SK-N-SH treated with all-trans-retinoic acid at 6 μM for 48 hours (cell line): Measurements from ENCODE around the gene SLITRK2.

Experiments used
- ATAC-seq: fragments of 200-7000 bp; cut with Tn5 transposase; 3 replicates; pipeline ENCODE4 v1.9.1; 2020; ENCODE audit warnings: mild to moderate bottlenecking, moderate library complexity
- ARNTL ChIP-seq: fragments of 450-650 bp; formaldehyde crosslinking; IDR thresholded peaks from 2 replicates; pipeline ENCODE4 v1.5.0; 2020; ENCODE audit warnings: low read depth, mild to moderate bottlenecking, moderate library complexity, borderline replicate concordance
- ESRRG ChIP-seq: fragments of 250-450 bp; sonication (Bioruptor Pico); IDR thresholded peaks from 2 replicates; pipeline ENCODE4 v1.6.1; 2021; ENCODE audit warnings: mild to moderate bottlenecking
- GLIS3 ChIP-seq: fragments of 250-450 bp; sonication (Bioruptor Pico); IDR thresholded peaks from 2 replicates; pipeline ENCODE4 v1.5.0; 2020; ENCODE audit warnings: mild to moderate bottlenecking, moderate library complexity
- ISL1 ChIP-seq: fragments of 250-450 bp; sonication (Bioruptor Pico); IDR thresholded peaks from 2 replicates; pipeline ENCODE4 v2.1.2; 2022; ENCODE audit warnings: mild to moderate bottlenecking, moderate library complexity
- OSR1 ChIP-seq: fragments of 250-450 bp; sonication (Bioruptor Pico); IDR thresholded peaks from 2 replicates; pipeline ENCODE4 v1.8.0; 2022; ENCODE audit warnings: moderate library complexity, mild to moderate bottlenecking, inconsistent platforms
- PPARA ChIP-seq: fragments of 250-450 bp; sonication (Bioruptor Pico); IDR thresholded peaks from 2 replicates; pipeline ENCODE4 v1.5.0; 2020; ENCODE audit warnings: mild to moderate bottlenecking, borderline replicate concordance
- RARB ChIP-seq: fragments of 250-450 bp; sonication (Bioruptor Pico); IDR thresholded peaks from 2 replicates; pipeline ENCODE4 v1.8.0; 2021; ENCODE audit warnings: mild to moderate bottlenecking, moderate library complexity
- TCF4 ChIP-seq: fragments of 250-450 bp; sonication (Bioruptor Pico); IDR thresholded peaks from 2 replicates; pipeline ENCODE4 v1.8.0; 2021; ENCODE audit warnings: mild to moderate bottlenecking, moderate library complexity, borderline replicate concordance
- ZC3H10 ChIP-seq: fragments of 250-450 bp; sonication (Bioruptor Pico); IDR thresholded peaks from 2 replicates; pipeline ENCODE4 v1.5.1; 2021; ENCODE audit warnings: mild to moderate bottlenecking, moderate library complexity
- ZFP3 ChIP-seq: fragments of 250-450 bp; sonication (Bioruptor Pico); IDR thresholded peaks from 2 replicates; pipeline ENCODE4 v1.5.0; 2020; ENCODE audit warnings: mild to moderate bottlenecking, moderate library complexity
- ZFP30 ChIP-seq: fragments of 450-650 bp; formaldehyde crosslinking; IDR thresholded peaks from 2 replicates; pipeline ENCODE4 v1.5.0; 2022; ENCODE audit warnings: mild to moderate bottlenecking, moderate library complexity
- ZNF565 ChIP-seq: fragments of 450-650 bp; formaldehyde crosslinking; conservative IDR thresholded peaks from 2 replicates; pipeline ENCODE4 v1.5.0; 2020; ENCODE audit warnings: low read depth, mild to moderate bottlenecking, moderate library complexity
- ZNF70 ChIP-seq: fragments of 450-650 bp; formaldehyde crosslinking; IDR thresholded peaks from 2 replicates; pipeline ENCODE4 v1.5.0; 2020; ENCODE audit warnings: mild to moderate bottlenecking, moderate library complexity
- TF ChIP-seq, protein P1 (sequence below): fragments of 250-450 bp; sonication (Bioruptor Pico); IDR thresholded peaks from 2 replicates; pipeline ENCODE4 v1.8.0; 2021; ENCODE audit warnings: low read depth, mild to moderate bottlenecking, moderate library complexity, borderline replicate concordance
- TF ChIP-seq, protein P2 (sequence below): fragments of 250-450 bp; sonication (Bioruptor Pico); IDR thresholded peaks from 2 replicates; pipeline ENCODE4 v1.5.0; 2020; ENCODE audit warnings: mild to moderate bottlenecking, moderate library complexity
- TF ChIP-seq, protein P3 (sequence below): fragments of 250-450 bp; sonication (Bioruptor Pico); IDR thresholded peaks from 2 replicates; pipeline ENCODE4 v1.5.1; 2020; ENCODE audit warnings: low read depth, mild to moderate bottlenecking, moderate library complexity
- TF ChIP-seq, protein P4 (sequence below): fragments of 250-450 bp; sonication (Bioruptor Pico); IDR thresholded peaks from 2 replicates; pipeline ENCODE4 v1.8.0; 2020; ENCODE audit warnings: mild to moderate bottlenecking, moderate library complexity, borderline replicate concordance
- TF ChIP-seq, protein P5 (sequence below): fragments of 250-450 bp; sonication (Bioruptor Pico); IDR thresholded peaks from 2 replicates; pipeline ENCODE4 v1.5.1; 2021; ENCODE audit warnings: mild to moderate bottlenecking, moderate library complexity

Gene SLITRK2, protein sequence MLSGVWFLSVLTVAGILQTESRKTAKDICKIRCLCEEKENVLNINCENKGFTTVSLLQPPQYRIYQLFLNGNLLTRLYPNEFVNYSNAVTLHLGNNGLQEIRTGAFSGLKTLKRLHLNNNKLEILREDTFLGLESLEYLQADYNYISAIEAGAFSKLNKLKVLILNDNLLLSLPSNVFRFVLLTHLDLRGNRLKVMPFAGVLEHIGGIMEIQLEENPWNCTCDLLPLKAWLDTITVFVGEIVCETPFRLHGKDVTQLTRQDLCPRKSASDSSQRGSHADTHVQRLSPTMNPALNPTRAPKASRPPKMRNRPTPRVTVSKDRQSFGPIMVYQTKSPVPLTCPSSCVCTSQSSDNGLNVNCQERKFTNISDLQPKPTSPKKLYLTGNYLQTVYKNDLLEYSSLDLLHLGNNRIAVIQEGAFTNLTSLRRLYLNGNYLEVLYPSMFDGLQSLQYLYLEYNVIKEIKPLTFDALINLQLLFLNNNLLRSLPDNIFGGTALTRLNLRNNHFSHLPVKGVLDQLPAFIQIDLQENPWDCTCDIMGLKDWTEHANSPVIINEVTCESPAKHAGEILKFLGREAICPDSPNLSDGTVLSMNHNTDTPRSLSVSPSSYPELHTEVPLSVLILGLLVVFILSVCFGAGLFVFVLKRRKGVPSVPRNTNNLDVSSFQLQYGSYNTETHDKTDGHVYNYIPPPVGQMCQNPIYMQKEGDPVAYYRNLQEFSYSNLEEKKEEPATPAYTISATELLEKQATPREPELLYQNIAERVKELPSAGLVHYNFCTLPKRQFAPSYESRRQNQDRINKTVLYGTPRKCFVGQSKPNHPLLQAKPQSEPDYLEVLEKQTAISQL

DNA sequence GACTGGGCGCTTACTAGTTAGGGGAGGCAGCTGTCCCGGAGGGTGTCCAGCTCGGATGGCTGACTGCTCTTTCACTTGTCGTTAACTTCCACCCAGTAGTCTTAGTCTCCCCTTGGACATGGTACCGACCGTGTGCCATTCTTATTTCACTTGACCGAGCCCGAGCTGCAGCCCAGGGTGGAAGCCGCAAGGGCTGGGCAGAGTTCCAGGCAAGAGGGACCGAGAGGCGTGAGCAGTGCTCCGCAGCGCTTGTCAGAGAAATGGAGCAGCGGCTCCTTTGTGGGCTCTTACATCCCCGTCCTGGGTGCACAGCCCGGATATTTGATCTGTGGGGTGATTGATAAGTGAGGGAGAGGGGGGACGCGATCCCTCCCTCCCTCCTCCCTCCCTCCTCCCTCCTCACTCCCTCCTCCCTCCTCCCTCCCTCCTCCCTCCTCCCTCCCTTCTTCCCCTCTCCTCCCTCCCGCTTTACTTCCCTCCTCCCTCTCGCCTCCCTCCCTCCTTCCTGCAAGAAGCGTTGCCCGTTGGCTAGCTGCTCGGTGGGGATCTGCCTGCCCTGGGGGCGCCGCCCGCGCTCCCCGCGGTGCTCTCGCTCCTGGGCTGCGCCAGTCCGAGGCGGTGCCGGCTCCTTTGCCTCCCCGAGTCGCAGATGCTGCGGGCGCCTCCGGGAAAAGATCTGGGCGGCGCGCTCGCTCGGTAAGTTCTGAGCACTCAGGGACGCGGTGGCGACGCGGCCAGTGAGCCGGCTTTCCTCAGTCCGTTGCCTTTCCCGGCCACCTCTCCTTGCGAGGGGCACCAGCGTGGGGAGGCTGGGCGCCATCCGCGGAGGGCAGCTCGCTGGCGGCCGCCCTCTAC lies at the start of gene SLITRK2:
TSS of gene SLITRK2 (plus strand) at position 499 of the 855 bp plus-strand sequence. CDS start 4,597 bp downstream, outside the sequence.
- no peak for TF ChIP-seq ZNF565
- TF ChIP-seq, protein P1, sequence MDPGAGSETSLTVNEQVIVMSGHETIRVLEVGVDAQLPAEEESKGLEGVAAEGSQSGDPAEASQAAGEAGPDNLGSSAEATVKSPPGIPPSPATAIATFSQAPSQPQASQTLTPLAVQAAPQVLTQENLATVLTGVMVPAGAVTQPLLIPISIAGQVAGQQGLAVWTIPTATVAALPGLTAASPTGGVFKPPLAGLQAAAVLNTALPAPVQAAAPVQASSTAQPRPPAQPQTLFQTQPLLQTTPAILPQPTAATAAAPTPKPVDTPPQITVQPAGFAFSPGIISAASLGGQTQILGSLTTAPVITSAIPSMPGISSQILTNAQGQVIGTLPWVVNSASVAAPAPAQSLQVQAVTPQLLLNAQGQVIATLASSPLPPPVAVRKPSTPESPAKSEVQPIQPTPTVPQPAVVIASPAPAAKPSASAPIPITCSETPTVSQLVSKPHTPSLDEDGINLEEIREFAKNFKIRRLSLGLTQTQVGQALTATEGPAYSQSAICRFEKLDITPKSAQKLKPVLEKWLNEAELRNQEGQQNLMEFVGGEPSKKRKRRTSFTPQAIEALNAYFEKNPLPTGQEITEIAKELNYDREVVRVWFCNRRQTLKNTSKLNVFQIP (CRISPR knock-in tag), result no peak
- no peak for TF ChIP-seq ZC3H10 (CRISPR knock-in tag)
- no peak for TF ChIP-seq GLIS3
- no peak for TF ChIP-seq OSR1 (CRISPR knock-in tag)
- TF ChIP-seq, protein P2, sequence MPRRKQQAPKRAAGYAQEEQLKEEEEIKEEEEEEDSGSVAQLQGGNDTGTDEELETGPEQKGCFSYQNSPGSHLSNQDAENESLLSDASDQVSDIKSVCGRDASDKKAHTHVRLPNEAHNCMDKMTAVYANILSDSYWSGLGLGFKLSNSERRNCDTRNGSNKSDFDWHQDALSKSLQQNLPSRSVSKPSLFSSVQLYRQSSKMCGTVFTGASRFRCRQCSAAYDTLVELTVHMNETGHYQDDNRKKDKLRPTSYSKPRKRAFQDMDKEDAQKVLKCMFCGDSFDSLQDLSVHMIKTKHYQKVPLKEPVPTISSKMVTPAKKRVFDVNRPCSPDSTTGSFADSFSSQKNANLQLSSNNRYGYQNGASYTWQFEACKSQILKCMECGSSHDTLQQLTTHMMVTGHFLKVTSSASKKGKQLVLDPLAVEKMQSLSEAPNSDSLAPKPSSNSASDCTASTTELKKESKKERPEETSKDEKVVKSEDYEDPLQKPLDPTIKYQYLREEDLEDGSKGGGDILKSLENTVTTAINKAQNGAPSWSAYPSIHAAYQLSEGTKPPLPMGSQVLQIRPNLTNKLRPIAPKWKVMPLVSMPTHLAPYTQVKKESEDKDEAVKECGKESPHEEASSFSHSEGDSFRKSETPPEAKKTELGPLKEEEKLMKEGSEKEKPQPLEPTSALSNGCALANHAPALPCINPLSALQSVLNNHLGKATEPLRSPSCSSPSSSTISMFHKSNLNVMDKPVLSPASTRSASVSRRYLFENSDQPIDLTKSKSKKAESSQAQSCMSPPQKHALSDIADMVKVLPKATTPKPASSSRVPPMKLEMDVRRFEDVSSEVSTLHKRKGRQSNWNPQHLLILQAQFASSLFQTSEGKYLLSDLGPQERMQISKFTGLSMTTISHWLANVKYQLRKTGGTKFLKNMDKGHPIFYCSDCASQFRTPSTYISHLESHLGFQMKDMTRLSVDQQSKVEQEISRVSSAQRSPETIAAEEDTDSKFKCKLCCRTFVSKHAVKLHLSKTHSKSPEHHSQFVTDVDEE, result no peak
- no peak for TF ChIP-seq ARNTL (CRISPR knock-in tag)
- no peak for TF ChIP-seq ESRRG
- TF ChIP-seq ZFP30 (CRISPR knock-in tag), result no peak
- no peak for ATAC-seq

DNA sequence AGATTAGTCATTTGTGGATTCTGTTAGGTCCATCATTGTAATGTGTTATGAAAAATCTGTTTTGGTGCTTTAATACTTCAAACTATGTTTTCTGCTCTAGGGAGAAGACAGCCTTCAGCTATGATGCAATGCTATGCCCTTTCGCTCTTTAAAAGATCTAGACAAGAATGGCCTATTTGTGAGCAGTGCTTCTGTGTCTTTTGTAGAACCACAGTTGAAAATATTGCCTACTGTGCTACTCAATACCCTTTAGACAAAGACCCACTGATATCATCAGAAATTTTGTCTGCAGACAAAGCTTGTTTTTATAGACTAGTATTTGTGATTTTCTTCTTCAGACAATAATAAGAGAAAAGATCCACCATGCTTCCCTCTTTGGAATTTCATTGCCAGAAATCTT lies 44.6 kb upstream of the SLITRK2 start:
- no peak for ATAC-seq

More for the DNA sequence above, 44.6 kb upstream of the SLITRK2 start:
- TF ChIP-seq RARB (CRISPR knock-in tag), result no peak
- TF ChIP-seq, protein P3, sequence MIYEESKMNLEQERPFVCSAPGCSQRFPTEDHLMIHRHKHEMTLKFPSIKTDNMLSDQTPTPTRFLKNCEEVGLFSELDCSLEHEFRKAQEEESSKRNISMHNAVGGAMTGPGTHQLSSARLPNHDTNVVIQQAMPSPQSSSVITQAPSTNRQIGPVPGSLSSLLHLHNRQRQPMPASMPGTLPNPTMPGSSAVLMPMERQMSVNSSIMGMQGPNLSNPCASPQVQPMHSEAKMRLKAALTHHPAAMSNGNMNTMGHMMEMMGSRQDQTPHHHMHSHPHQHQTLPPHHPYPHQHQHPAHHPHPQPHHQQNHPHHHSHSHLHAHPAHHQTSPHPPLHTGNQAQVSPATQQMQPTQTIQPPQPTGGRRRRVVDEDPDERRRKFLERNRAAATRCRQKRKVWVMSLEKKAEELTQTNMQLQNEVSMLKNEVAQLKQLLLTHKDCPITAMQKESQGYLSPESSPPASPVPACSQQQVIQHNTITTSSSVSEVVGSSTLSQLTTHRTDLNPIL (CRISPR knock-in tag), result no peak
- TF ChIP-seq TCF4 (CRISPR knock-in tag), result no peak
- TF ChIP-seq, protein P1 (CRISPR knock-in tag), result no peak
- no peak for TF ChIP-seq ARNTL (CRISPR knock-in tag)
- TF ChIP-seq ZNF70 (CRISPR knock-in tag), result no peak
- TF ChIP-seq ISL1 (CRISPR knock-in tag), result no peak
- no peak for TF ChIP-seq ZNF565
- TF ChIP-seq, protein P4, sequence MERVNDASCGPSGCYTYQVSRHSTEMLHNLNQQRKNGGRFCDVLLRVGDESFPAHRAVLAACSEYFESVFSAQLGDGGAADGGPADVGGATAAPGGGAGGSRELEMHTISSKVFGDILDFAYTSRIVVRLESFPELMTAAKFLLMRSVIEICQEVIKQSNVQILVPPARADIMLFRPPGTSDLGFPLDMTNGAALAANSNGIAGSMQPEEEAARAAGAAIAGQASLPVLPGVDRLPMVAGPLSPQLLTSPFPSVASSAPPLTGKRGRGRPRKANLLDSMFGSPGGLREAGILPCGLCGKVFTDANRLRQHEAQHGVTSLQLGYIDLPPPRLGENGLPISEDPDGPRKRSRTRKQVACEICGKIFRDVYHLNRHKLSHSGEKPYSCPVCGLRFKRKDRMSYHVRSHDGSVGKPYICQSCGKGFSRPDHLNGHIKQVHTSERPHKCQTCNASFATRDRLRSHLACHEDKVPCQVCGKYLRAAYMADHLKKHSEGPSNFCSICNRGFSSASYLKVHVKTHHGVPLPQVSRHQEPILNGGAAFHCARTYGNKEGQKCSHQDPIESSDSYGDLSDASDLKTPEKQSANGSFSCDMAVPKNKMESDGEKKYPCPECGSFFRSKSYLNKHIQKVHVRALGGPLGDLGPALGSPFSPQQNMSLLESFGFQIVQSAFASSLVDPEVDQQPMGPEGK (CRISPR knock-in tag), result no peak
- TF ChIP-seq PPARA, result no peak
- TF ChIP-seq, protein P5, sequence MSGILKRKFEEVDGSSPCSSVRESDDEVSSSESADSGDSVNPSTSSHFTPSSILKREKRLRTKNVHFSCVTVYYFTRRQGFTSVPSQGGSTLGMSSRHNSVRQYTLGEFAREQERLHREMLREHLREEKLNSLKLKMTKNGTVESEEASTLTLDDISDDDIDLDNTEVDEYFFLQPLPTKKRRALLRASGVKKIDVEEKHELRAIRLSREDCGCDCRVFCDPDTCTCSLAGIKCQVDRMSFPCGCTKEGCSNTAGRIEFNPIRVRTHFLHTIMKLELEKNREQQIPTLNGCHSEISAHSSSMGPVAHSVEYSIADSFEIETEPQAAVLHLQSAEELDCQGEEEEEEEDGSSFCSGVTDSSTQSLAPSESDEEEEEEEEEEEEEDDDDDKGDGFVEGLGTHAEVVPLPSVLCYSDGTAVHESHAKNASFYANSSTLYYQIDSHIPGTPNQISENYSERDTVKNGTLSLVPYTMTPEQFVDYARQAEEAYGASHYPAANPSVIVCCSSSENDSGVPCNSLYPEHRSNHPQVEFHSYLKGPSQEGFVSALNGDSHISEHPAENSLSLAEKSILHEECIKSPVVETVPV (CRISPR knock-in tag), result no peak
- TF ChIP-seq ZFP3, result no peak
